Esophagus muscularis mucosa (tissue), 4 donors: ENCODE results near the gene ANKS1B. TPM values are rescaled to one million over a fixed set of nuclear protein-coding genes. Genes with fewer than 3 reads are reported as not detected.

ENCODE experiments used
- DNase-seq: peaks from one replicate; pipeline ENCODE4 v3.0.0-alpha.2; 2017; ENCODE audit errors: extremely low spot score
- H3K27ac ChIP-seq, 4 donors: fragments of 200-600 bp; sonication (generic); replicated peaks in 1 of 4; 1 replicate in 3 of 4; 2 replicates in 1 of 4; pipeline ENCODE4 v1.5.1; 2016 to 2019; ENCODE audit warnings: mild to moderate bottlenecking in 1 of 4
- H3K27me3 ChIP-seq, 4 donors: fragments of 200-600 bp; sonication (generic); one replicate each; pipeline versions ENCODE4 v1.5.1 to v1.6.0; 2016 to 2019
- H3K36me3 ChIP-seq, 4 donors: fragments of 200-600 bp; sonication (generic); one replicate each; pipeline ENCODE4 v1.5.1; 2016 to 2019
- H3K4me1 ChIP-seq, 4 donors: fragments of 200-600 bp; sonication (generic); one replicate each; pipeline ENCODE4 v1.5.1; 2016 to 2019
- H3K4me3 ChIP-seq, 4 donors: fragments of 200-600 bp; sonication (generic); 1 replicate in 2 of 4; 2 replicates in 2 of 4; pipeline ENCODE4 v1.5.1; 2016 to 2019; ENCODE audit warnings: mild to moderate bottlenecking in 4 of 4, moderate library complexity in 1 of 4
- H3K9me3 ChIP-seq, 4 donors: fragments of 200-600 bp; sonication (generic); 1 replicate in 3 of 4; 2 replicates in 1 of 4; pipeline ENCODE4 v1.5.1; 2016 to 2019
- EP300 ChIP-seq: sonication (generic); formaldehyde crosslinking; IDR thresholded peaks from one replicate; pipeline ENCODE4 v1.6.1; 2017; ENCODE audit warnings: antibody characterized with exemption
- POLR2A ChIP-seq: fragments of 450-650 bp; IDR thresholded peaks from one replicate; pipeline ENCODE4 v1.6.1; 2017; ENCODE audit warnings: antibody characterized with exemption, moderate library complexity, mild to moderate bottlenecking, low read depth
- POLR2AphosphoS5 ChIP-seq, 2 donors: sonication (generic); formaldehyde crosslinking; IDR thresholded peaks; one replicate each; pipeline ENCODE4 v1.6.1; 2017; ENCODE audit warnings: antibody characterized with exemption in 2 of 2
- WGBS: methylation state at CpG from one replicate; pipeline ENCODE4 v1.1.5; 2018; 5-methylcytosine and 5-hydroxymethylcytosine counted together
- intact Hi-C: fragments of 100-400 bp; cut with DNase I; formaldehyde crosslinking; loops from one replicate; pipeline ENCODE4 v1.15.1; 2023
- total RNA-seq, 4 donors: library from RNA; depleted of rRNA; stranded (reverse); fragments of >200 nt; gene quantifications; one replicate each; pipeline versions ENCODE4 v1.1.0 to v1.2.1, GENCODE V29; 2016
- TF ChIP-seq, protein P1 (sequence below), 3 experiments: fragments of 200-600 bp in 2 of 3; fragments of 450-650 bp in 1 of 3; sonication (generic) in 2 of 3; IDR thresholded peaks; one replicate each; pipeline ENCODE4 v1.5.1; 2017 to 2019; ENCODE audit warnings: antibody characterized with exemption in 3 of 3, mild to moderate bottlenecking in 2 of 3, moderate library complexity in 1 of 3

Gene ANKS1B
- total RNA-seq, 4 donors from 2014 or later: 20.4 to 28.7 (median 21.6) TPM

- H3K27ac ChIP-seq: no peak overlapping the region
- no peaks in the 10 kb centered on the region for H3K36me3 ChIP-seq
- no peaks in the 10 kb centered on the region for H3K27me3 ChIP-seq
- peaks cover 0 to 23% (median 18%) of the 10 kb centered on the region in 4 donors for H3K4me1 ChIP-seq
- TF ChIP-seq POLR2A (no peak), EP300 (no peak), POLR2AphosphoS5 (IDR thresholded peaks at IDR 0.05) (no peak)
- TF ChIP-seq, protein P1, sequence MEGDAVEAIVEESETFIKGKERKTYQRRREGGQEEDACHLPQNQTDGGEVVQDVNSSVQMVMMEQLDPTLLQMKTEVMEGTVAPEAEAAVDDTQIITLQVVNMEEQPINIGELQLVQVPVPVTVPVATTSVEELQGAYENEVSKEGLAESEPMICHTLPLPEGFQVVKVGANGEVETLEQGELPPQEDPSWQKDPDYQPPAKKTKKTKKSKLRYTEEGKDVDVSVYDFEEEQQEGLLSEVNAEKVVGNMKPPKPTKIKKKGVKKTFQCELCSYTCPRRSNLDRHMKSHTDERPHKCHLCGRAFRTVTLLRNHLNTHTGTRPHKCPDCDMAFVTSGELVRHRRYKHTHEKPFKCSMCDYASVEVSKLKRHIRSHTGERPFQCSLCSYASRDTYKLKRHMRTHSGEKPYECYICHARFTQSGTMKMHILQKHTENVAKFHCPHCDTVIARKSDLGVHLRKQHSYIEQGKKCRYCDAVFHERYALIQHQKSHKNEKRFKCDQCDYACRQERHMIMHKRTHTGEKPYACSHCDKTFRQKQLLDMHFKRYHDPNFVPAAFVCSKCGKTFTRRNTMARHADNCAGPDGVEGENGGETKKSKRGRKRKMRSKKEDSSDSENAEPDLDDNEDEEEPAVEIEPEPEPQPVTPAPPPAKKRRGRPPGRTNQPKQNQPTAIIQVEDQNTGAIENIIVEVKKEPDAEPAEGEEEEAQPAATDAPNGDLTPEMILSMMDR (IDR thresholded peaks at IDR 0.05): no peak
- DNase-seq: no peak
- H3K4me3 ChIP-seq: no peak overlapping the region
- no peaks in the 10 kb centered on the region for H3K9me3 ChIP-seq
- intact Hi-C loops: no loop called here
- 88% methylated on average over 1 of the region's 1 CpG for WGBS
Observed at GRCh38 chr12:99978152-99978551, 6.6 kb downstream of the ANKS1B start.

- DNase-seq: no peak
- H3K27me3 ChIP-seq: no peaks in the 10 kb centered on the region
- peaks cover 0 to 17% (median 12%) of the 10 kb centered on the region in 4 donors for H3K4me1 ChIP-seq
- intact Hi-C loops: no loop called here
- TF ChIP-seq, protein P1 (IDR thresholded peaks at IDR 0.05): no peak
- TF ChIP-seq POLR2A (no peak), EP300 (no peak), POLR2AphosphoS5 (IDR thresholded peaks at IDR 0.05) (no peak)
- no peaks in the 10 kb centered on the region for H3K36me3 ChIP-seq
- WGBS: 69% methylated on average over 4 of the region's 4 CpGs
- H3K27ac ChIP-seq: no peak overlapping the region
- peaks cover 0 to 3% (median 0%) of the 10 kb centered on the region in 4 donors for H3K9me3 ChIP-seq
- H3K4me3 ChIP-seq: no peak overlapping the region
Observed at GRCh38 chr12:99977550-99977949, 7.2 kb downstream of the ANKS1B start.

DNA sequence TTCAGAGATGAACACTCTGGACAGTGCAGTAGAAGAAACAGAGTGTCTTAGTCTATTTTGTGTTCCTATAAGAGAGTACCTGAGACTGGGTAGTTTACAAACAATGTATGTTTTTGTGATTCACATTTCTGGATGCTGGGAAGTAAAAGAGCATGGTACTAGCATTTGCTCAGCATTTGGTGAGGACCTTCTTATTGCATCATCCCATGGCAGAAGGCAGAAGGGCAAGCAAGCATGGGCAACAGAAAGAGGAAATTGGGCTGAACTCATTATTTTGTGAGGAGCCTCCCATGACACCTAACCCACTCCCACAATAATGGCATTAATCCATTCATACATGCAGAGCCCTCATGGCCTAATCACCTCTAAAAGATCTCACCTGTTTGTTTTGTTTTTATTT lies 8.0 kb downstream of the ANKS1B start:
- TF ChIP-seq, protein P1 (IDR thresholded peaks at IDR 0.05): no peak
- no peak for TF ChIP-seq POLR2A
- TF ChIP-seq POLR2AphosphoS5 (IDR thresholded peaks at IDR 0.05): no peak
- TF ChIP-seq EP300: no peak
- DNase-seq: no peak
- no peaks in the 10 kb centered on the region for H3K27me3 ChIP-seq

DNA sequence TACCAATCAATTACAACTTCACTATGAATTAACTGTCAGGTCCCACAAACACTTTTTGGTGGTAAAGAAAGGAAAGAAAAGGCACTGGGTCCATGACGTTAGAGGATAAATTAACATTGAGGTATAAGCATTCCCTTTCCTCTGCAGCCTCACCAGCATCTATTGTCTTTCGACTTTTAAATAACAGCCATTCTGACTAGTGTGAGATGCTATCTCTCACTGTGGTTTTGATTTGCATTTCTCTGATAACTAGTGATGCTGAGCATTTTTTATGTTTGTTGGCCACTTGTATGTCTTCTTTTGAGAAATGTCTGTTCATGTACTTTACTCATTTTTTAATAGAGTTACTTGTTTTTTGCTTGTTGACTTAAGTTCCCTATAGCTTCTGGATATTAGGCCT lies 9.4 kb downstream of the ANKS1B start:
- peaks cover 0 to 3% (median 0%) of the 10 kb centered on the region in 4 donors for H3K9me3 ChIP-seq
- no peak for DNase-seq
- TF ChIP-seq POLR2AphosphoS5 (IDR thresholded peaks at IDR 0.05): no peak
- no peak for TF ChIP-seq POLR2A
- TF ChIP-seq, protein P1 (IDR thresholded peaks at IDR 0.05): no peak
- TF ChIP-seq EP300: no peak
- intact Hi-C loops: no loop called here
- 73% methylated on average over 2 of the region's 2 CpGs for WGBS
- H3K27ac ChIP-seq: no peak overlapping the region
- no peaks in the 10 kb centered on the region for H3K27me3 ChIP-seq
- no peak overlapping the region for H3K4me3 ChIP-seq
- peaks cover 0 to 13% (median 11%) of the 10 kb centered on the region in 4 donors for H3K4me1 ChIP-seq
- no peaks in the 10 kb centered on the region for H3K36me3 ChIP-seq

More for the DNA sequence above, 8.0 kb downstream of the ANKS1B start:
- intact Hi-C loops: no loop called here
- H3K36me3 ChIP-seq: no peaks in the 10 kb centered on the region
- peaks cover 0 to 13% (median 11%) of the 10 kb centered on the region in 4 donors for H3K4me1 ChIP-seq
- no peak overlapping the region for H3K27ac ChIP-seq
- H3K4me3 ChIP-seq: no peak overlapping the region
- peaks cover 0 to 3% (median 0%) of the 10 kb centered on the region in 4 donors for H3K9me3 ChIP-seq

DNA sequence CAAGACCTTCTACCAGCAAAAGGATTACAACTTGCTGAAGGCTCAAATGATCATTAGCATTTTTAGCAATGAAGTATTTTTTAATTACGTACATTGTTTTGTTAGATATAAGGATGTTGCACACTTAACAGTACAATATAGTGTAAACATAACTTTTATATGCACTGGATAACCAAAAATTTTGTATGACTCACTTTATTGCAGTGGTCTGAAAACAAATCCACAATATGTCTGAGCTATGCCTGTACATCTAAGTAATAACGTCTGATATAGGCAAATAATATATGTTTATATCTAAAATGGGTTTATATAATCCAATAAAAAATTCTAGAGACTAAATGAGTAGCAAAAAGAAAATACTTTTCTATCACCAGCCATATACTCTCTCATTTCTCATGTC lies 10.6 kb downstream of the ANKS1B start:
- no peak for TF ChIP-seq POLR2AphosphoS5 (IDR thresholded peaks at IDR 0.05)
- TF ChIP-seq, protein P1 (IDR thresholded peaks at IDR 0.05): no peak
- TF ChIP-seq EP300: no peak
- no peak for TF ChIP-seq POLR2A
- no peak for DNase-seq
- Histone ChIP-seq H3K4me3 (no peak overlapping the region), H3K27me3 (no peaks in the 10 kb centered on the region), H3K9me3 (peaks cover 0 to 3% (median 0%) of the 10 kb centered on the region in 4 donors), H3K27ac (no peak overlapping the region), H3K4me1 (peaks cover 0 to 12% (median 8%) of the 10 kb centered on the region in 4 donors), H3K36me3 (no peaks in the 10 kb centered on the region)
- intact Hi-C loops: no loop called here
- 88% methylated on average over 2 of the region's 2 CpGs for WGBS
